Measurements from ENCODE around the gene PLA2G2D.

The PLA2G2D gene

GRCh38 chr1:20079661-20080305 is 39.6 kb downstream of the PLA2G2D start:
- no peak for TF ChIP-seq CTCF (conservative IDR thresholded peaks at IDR 0.05; ENCODE audit: low read length)
- no peak for TF ChIP-seq EZH2phosphoT487 (IDR thresholded peaks at IDR 0.05; ENCODE audit: borderline replicate concordance)
- Histone ChIP-seq H3K27me3 (ENCODE audit: insufficient read depth, low read length, poor library complexity, severe bottlenecking) (no peaks in the 10 kb centered on the region), H3F3A (ENCODE audit: low read depth) (no peaks in the 10 kb centered on the region), H3K9me3 (ENCODE audit: insufficient read depth, low read depth, low read length) (no peaks in the 10 kb centered on the region), H3K4me3 (ENCODE audit: low read length, poor library complexity, severe bottlenecking) (no peak overlapping the region), H4K20me1 (ENCODE audit: insufficient read depth, low read length, poor library complexity, severe bottlenecking) (no peaks in the 10 kb centered on the region), H3K9ac (ENCODE audit: low read depth, low read length, poor library complexity, severe bottlenecking) (no peak overlapping the region), H2AFZ (ENCODE audit: low read length) (no peak overlapping the region), H3K4me2 (ENCODE audit: low read depth, low read length, poor library complexity, severe bottlenecking) (no peak overlapping the region), H3K9me2 (replicated peaks; ENCODE audit: low read depth, low read length) (no peaks in the 10 kb centered on the region), H3K4me1 (ENCODE audit: insufficient read depth, low read length, poor library complexity, severe bottlenecking) (peaks cover 21% of the 10 kb centered on the region), H3K36me3 (ENCODE audit: insufficient read depth, low read length) (no peaks in the 10 kb centered on the region), H3K79me2 (ENCODE audit: insufficient read depth, low read length) (no peaks in the 10 kb centered on the region)

DNA sequence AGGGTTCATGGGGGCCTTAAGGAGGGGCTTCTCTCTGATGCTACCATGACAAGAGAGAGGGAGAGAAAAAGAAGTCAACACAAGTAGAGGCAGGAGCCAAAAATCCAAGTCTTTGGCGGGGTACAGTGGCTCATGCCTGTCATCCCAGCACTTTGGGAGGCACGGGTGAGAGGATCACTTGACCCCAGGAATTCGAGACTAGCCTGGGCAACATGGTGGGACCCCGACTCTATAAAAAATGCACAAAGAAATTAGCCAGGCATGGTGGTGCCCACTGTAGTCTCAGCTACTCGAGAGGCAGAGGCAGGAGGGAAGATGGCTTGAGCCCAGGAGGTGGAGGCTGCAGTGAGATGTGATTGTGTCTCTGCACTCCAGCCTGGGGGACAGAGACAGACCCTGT is 40.6 kb downstream of the PLA2G2D start:
- no peak overlapping the region for H3K4me3 ChIP-seq (ENCODE audit: low read length, poor library complexity, severe bottlenecking)
- H3K4me1 ChIP-seq (ENCODE audit: insufficient read depth, low read length, poor library complexity, severe bottlenecking), result peaks cover 21% of the 10 kb centered on the region
- TF ChIP-seq EZH2phosphoT487 (IDR thresholded peaks at IDR 0.05; ENCODE audit: borderline replicate concordance) (no peak), CTCF (conservative IDR thresholded peaks at IDR 0.05; ENCODE audit: low read length) (no peak)
- H3K9ac ChIP-seq (ENCODE audit: low read depth, low read length, poor library complexity, severe bottlenecking), result no peak overlapping the region
- H3K27me3 ChIP-seq (ENCODE audit: insufficient read depth, low read length, poor library complexity, severe bottlenecking), result no peaks in the 10 kb centered on the region
- H3K79me2 ChIP-seq (ENCODE audit: insufficient read depth, low read length), result no peaks in the 10 kb centered on the region
- H2AFZ ChIP-seq (ENCODE audit: low read length), result no peak overlapping the region
- no peaks in the 10 kb centered on the region for H3K9me2 ChIP-seq (replicated peaks; ENCODE audit: low read depth, low read length)
- H3F3A ChIP-seq (ENCODE audit: low read depth), result no peaks in the 10 kb centered on the region
- H3K36me3 ChIP-seq (ENCODE audit: insufficient read depth, low read length), result no peaks in the 10 kb centered on the region
- H3K9me3 ChIP-seq (ENCODE audit: insufficient read depth, low read depth, low read length), result no peaks in the 10 kb centered on the region
- H4K20me1 ChIP-seq (ENCODE audit: insufficient read depth, low read length, poor library complexity, severe bottlenecking), result no peaks in the 10 kb centered on the region
- H3K4me2 ChIP-seq (ENCODE audit: low read depth, low read length, poor library complexity, severe bottlenecking), result no peak overlapping the region

GRCh38 chr1:20078171-20078651 is 41.1 kb downstream of the PLA2G2D start:
- H3K9me2 ChIP-seq (replicated peaks; ENCODE audit: low read depth, low read length), result no peaks in the 10 kb centered on the region
- no peaks in the 10 kb centered on the region for H3F3A ChIP-seq (ENCODE audit: low read depth)
- H3K9ac ChIP-seq (ENCODE audit: low read depth, low read length, poor library complexity, severe bottlenecking), result no peak overlapping the region
- no peaks in the 10 kb centered on the region for H4K20me1 ChIP-seq (ENCODE audit: insufficient read depth, low read length, poor library complexity, severe bottlenecking)
- no peak overlapping the region for H3K4me3 ChIP-seq (ENCODE audit: low read length, poor library complexity, severe bottlenecking)
- H3K79me2 ChIP-seq (ENCODE audit: insufficient read depth, low read length), result no peaks in the 10 kb centered on the region
- no peak overlapping the region for H3K4me2 ChIP-seq (ENCODE audit: low read depth, low read length, poor library complexity, severe bottlenecking)
- no peaks in the 10 kb centered on the region for H3K36me3 ChIP-seq (ENCODE audit: insufficient read depth, low read length)
- H3K27me3 ChIP-seq (ENCODE audit: insufficient read depth, low read length, poor library complexity, severe bottlenecking), result no peaks in the 10 kb centered on the region
- H3K9me3 ChIP-seq (ENCODE audit: insufficient read depth, low read depth, low read length), result no peaks in the 10 kb centered on the region
- H3K4me1 ChIP-seq (ENCODE audit: insufficient read depth, low read length, poor library complexity, severe bottlenecking), result peaks cover 21% of the 10 kb centered on the region
- TF ChIP-seq EZH2phosphoT487 (IDR thresholded peaks at IDR 0.05; ENCODE audit: borderline replicate concordance), result no peak
- H2AFZ ChIP-seq (ENCODE audit: low read length), result no peak overlapping the region
